AG09309 (cell line): ENCODE data around the gene STK25.

Source experiments
- DNase-seq: peaks from one replicate; pipeline ENCODE4 v3.0.0-alpha.2; 2010; ENCODE audit warnings: low read depth
- H3K4me3 ChIP-seq: 2 replicates; pipeline ENCODE4 v1.5.1; 2011; ENCODE audit warnings: mild to moderate bottlenecking, low read depth, low read length, moderate library complexity; ENCODE audit not compliant: control insufficient read depth
- CTCF ChIP-seq: IDR thresholded peaks from 2 replicates; pipeline ENCODE4 v1.5.1; 2011; ENCODE audit warnings: mild to moderate bottlenecking, low read depth, low read length, inconsistent platforms; ENCODE audit not compliant: insufficient read depth, control insufficient read depth; ENCODE audit errors: missing control alignments

STK25 gene

GRCh38 chr2:241494311-241494908 is 14.0 kb downstream of the STK25 start:
- no peak for DNase-seq
- TF ChIP-seq CTCF = no peak
- no peak overlapping the region for H3K4me3 ChIP-seq

- DNase-seq = no peak
- no peak for TF ChIP-seq CTCF
These were observed 15.3 kb downstream of the STK25 start for GRCh38 chr2:241493092-241493491.

GRCh38 chr2:241492174-241492565 is 16.2 kb downstream of the STK25 start:
- TF ChIP-seq CTCF = no peak
- DNase-seq = no peak
- no peak overlapping the region for H3K4me3 ChIP-seq

More at GRCh38 chr2:241493092-241493491, 15.3 kb downstream of the STK25 start:
- no peak overlapping the region for H3K4me3 ChIP-seq

GRCh38 chr2:241491549-241492173 is 16.7 kb downstream of the STK25 start:
- no peak for TF ChIP-seq CTCF
- no peak for DNase-seq
- no peak overlapping the region for H3K4me3 ChIP-seq

GRCh38 chr2:241490825-241491506 is 17.4 kb downstream of the STK25 start:
- H3K4me3 ChIP-seq = no peak overlapping the region
- no peak for DNase-seq
- TF ChIP-seq CTCF = no peak

- no peak for TF ChIP-seq CTCF
- H3K4me3 ChIP-seq = no peak overlapping the region
- no peak for DNase-seq
These were observed 18.4 kb downstream of the STK25 start for GRCh38 chr2:241489733-241490680.
